ENCODE measurements around the gene ZC2HC1B. TPM values are rescaled to one million over a fixed set of nuclear protein-coding genes. Genes with fewer than 3 reads are reported as not detected.

ZC2HC1B gene
- total RNA-seq, 1 experiment from 2014 or later = not detected

- Histone ChIP-seq H3K4me2 (ENCODE audit: insufficient read depth, insufficient read length, low read length) (no peak overlapping the region), H4K91ac (ENCODE audit: insufficient read length, low read depth, low read length) (no peak overlapping the region), H2BK15ac (ENCODE audit: low read depth, low read length) (no peak overlapping the region), H3K79me1 (ENCODE audit: insufficient read depth, low read depth, low read length, poor library complexity, severe bottlenecking) (no peaks in the 10 kb centered on the region), H2BK20ac (ENCODE audit: low read depth, low read length, poor library complexity, severe bottlenecking) (no peak overlapping the region), H2AFZ (ENCODE audit: low read length) (no peak overlapping the region), H3K27me3 (ENCODE audit: insufficient read depth, low read length) (peaks cover 78% of the 10 kb centered on the region), H4K8ac (replicated peaks; ENCODE audit: insufficient read length, low read depth, low read length) (no peak overlapping the region), H3K23me2 (ENCODE audit: insufficient read length, low read depth, low read length, poor library complexity, severe bottlenecking) (no peaks in the 10 kb centered on the region), H3K23ac (ENCODE audit: insufficient read length, low read depth, low read length) (no peak overlapping the region), H2BK5ac (ENCODE audit: insufficient read length, low read length) (no peak overlapping the region), H3K4ac (ENCODE audit: low read depth, low read length) (no peak overlapping the region), H3K27ac (ENCODE audit: insufficient read length, low read depth, low read length) (no peak overlapping the region), H3K56ac (ENCODE audit: insufficient read length, low read depth, low read length) (no peak overlapping the region), H3K9me3 (ENCODE audit: control insufficient read depth, low read depth, low read length) (no peaks in the 10 kb centered on the region), H3K4me1 (ENCODE audit: insufficient read depth, low read length) (peaks cover 21% of the 10 kb centered on the region), H2BK120ac (ENCODE audit: low read depth, low read length, poor library complexity, severe bottlenecking) (no peak overlapping the region), H4K5ac (ENCODE audit: insufficient read length, low read depth, low read length) (no peak overlapping the region), H3T11ph (ENCODE audit: low read length) (no peak overlapping the region), H3K18ac (ENCODE audit: insufficient read length, low read depth, low read length) (no peak overlapping the region), H4K20me1 (ENCODE audit: control insufficient read depth, insufficient read depth, insufficient read length) (no peaks in the 10 kb centered on the region), H2BK12ac (ENCODE audit: insufficient read length, low read depth, low read length) (no peak overlapping the region), H2AK5ac (ENCODE audit: insufficient read length, low read length) (no peak overlapping the region), H3K9ac (ENCODE audit: extremely low read depth, insufficient read length, low read length) (no peak overlapping the region), H3K14ac (ENCODE audit: insufficient read depth, low read length) (no peak overlapping the region), H3K79me2 (ENCODE audit: insufficient read depth, low read length) (no peaks in the 10 kb centered on the region)
- TF ChIP-seq CTCF (conservative IDR thresholded peaks at IDR 0.05) = no peak
- Mint-ChIP-seq H3K36me3 (ENCODE audit: insufficient read depth in 1 of 3, low read depth in 3 of 3) (no peaks in the 10 kb centered on the region), H3K4me1 (peaks cover 86 to 93% of the 10 kb centered on the region in 2 experiments), H3K4me3 (no peak overlapping the region), H3K27ac (no peak overlapping the region), H3K9me3 (peaks cover 0 to 9% of the 10 kb centered on the region in 2 experiments; a peak in 1 of 5 replicates), H3K27me3 (ENCODE audit: low read depth) (no peaks in the 10 kb centered on the region; the same call in 1 of the 2 replicates)
- no peak for DNase-seq
- no CpG with 5 or more reads among the region's 3 CpGs for WGBS (ENCODE audit: extremely low coverage, insufficient read length, low lambda C conversion rate)
Observed at GRCh38 chr6:143961066-143961465, 96.8 kb downstream of the ZC2HC1B start.
